ENCODE data around the gene ORMDL3.
"Not testable (repeated sequence)": the region's sequence is repeated elsewhere in the genome, so short reads cannot be mapped to it uniquely, and the experiment has no call there.

Gene ORMDL3

DNA sequence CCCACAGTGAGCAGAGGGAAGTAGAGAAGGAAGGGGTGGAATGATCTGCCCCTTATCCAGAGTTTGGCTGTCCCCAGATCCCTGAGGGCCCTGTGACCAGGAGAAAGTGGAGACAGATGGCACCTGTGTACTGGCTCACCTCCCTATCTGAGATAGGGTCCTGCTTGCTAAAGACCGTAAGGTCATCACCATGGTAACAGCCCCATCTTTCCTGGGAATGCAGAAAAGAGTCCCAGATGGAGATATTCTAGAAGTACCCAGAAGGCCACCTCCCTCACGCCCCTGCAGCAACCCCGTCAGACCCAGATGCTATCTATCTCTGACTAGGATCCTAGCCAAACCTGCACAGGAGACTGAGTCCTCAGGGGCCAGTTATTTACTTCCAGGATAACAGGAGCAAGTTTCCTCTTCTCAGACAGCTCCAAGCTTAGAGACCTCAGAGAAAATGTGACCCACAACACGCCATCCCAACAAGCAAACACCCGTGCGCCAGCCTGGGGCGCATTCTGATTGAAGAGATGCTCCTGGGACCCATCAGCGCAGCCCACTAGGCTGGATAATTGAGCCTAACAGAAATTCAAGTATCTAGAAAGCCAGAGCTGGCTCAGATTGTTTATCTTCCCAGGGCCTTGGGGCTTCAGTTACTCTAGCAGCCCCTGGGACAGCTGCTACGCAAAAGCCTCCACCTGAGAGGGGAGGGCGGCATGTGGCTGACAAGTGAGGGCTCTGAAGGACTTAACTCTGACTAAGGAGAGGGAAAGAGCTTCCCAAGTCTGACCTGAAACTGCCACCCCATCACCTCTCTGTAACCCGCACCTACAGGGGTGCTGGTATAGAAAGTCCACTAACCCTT lies 1.9 kb downstream of the ORMDL3 start:
- no peak for DNase-seq

DNA sequence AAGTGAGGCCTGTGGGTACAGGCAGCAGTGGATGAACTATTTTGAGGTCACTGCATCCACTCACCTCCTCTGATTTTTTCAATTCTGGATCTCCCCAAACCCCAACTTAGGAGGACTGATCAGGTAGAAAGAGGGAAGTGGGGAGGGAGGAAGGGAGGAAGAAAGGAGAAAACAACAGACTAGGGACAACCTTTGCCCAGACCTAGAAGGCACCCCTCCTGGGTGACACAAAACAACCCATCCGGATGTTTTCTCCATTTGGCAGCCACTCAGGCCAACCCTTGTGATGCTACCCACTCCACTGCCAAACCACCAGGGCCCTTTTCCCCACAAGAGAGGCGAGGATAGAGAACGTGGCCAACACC lies 2.7 kb downstream of the ORMDL3 start:
- DNase-seq: no peak

DNA sequence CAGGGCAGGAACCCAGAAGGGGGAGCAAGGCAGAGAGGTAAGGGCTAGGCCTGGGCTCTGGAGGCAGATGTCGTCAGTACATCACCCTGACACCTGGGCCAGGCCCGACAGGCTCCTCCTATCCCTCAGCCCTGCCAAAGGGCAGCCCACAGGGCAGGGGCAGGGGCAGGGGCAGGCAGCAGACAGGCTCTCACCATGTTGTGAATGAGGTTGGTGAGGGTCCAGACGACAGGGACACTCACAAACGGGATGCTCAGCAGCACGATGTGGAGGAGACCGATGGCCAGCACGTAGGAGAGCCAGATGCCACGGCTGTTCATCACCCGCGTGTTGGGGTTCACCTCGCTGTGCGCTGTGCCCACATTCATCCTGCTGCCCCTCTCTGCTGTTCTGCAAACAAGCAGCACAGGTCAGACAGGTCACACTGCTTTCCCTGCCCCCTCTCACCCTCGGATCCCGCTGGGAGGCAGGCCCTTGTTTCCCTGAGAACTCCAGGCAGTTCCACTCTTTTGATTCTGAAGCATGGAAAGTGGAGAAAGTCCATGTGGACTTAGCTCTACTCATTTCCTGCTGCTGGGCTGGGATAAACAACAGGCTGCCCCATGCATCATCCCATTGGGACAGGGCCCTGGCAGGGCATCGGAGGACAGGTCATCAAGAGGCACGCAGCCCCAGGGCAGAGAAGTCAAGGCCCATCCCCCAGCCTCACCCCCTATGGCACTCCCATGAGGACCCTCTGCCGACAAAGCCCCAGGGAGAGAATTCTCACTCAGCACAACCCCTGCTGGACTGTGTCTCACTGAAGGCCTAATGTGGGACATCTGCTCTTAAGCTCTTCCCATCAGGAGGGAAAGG lies 3.3 kb downstream of the ORMDL3 start:
- no peak for DNase-seq

DNA sequence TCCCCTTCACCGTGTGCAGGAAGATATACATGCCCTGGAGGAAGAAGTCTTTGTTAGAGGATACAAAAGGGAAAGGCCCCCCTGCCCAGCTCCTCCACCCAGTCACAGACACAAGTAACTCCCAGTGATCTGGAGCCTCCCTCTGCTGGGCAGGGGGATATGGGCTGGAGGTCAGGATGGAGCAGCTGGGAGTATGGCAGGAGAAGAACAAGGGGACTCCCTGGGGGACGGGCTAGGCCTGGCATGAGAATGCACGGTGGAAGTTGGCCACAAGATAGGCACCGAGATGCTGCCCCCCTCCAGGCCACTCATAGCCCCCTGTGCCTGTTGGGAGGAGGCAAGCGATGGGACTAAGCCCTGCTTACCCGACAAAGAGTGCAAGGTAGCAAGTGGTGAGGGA lies 4.2 kb downstream of the ORMDL3 start:
- no peak for DNase-seq

DNA sequence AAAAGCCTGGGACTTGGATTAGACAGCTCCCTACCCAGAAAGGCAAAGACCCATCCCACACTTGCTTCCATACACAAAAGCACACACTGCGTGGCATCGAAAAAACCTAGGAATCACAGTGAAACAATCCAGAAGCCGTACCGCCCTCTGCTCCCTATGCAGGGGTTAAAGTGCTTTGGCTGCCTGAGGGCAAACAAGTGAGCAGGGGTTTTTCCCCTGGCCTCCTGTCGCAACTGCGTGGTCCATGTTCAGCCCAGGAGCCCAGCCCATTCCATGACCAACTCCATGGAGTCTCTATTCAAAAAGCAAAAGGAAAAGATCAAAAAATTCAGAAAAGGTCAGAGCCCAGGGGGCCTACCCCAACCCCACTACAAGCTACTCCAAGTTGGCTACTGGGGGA lies 5.4 kb downstream of the ORMDL3 start:
- no peak for DNase-seq

DNA sequence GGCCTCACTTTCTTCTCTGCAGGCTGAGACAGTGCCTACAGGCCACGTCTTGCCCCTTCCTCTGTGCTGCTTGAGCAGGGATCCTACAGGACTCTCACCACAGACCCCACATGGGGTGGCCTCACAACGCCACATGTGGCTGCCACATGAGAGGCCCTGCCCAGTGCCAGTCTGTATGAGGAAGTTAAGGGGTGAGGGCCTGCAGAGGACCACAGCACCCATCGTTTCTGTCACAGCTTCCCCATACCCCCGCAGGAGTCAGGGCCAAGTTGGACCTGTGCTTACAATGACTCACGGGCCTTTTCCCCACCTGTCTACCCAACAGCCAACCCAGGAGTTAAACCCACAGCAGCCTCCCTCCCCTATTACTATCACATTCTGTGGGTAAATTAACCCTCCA lies 6.1 kb downstream of the ORMDL3 start:
- no peak for DNase-seq

DNA sequence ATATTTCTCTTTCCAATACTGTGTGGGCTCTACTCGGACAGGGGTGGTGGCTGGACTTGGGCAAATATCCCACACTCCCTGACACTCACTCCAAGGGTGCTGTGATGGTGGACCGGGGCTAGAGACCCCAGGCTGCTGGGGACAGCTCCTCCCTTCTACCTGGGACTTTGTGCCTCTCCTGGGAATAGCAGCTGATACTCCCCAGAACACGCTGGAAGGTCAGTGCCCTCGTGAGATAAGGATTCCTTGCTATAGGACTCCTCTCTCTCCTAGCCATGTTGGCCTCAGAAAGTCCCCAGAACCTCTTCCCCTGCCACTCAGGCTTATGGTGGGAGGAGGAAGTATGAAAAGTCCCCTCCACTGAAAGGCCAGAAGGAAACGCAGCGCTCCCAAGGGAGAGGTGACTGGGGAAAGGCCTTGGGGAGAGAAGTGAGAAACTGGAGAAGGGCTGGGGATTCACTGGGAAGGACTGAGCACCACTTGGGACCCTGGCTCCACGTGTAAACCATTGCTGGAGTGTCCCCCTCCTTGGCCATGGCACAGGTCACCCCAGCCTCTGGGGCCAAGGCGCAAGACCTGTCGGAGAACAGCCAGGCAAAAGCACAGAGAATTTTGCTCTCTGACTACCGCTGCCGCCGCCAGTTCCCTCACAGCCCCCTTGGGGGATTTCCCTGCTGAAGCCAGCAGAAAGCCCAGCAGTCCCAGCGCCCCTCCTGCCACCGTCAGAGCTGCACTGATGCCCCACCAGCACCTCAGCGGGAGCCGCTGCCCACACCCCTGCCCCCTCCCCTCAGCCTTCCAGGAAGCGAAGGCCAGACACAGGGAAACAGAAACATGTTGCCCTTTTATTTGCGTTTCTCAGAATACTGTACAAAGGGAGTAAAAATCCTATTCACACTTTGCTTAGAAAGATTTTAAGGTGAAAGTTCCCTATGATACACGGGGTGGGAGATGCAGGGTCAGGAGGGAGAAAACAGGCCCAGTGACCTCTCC lies 6.9 kb downstream of the ORMDL3 start:
- DNase-seq: no peak

DNA sequence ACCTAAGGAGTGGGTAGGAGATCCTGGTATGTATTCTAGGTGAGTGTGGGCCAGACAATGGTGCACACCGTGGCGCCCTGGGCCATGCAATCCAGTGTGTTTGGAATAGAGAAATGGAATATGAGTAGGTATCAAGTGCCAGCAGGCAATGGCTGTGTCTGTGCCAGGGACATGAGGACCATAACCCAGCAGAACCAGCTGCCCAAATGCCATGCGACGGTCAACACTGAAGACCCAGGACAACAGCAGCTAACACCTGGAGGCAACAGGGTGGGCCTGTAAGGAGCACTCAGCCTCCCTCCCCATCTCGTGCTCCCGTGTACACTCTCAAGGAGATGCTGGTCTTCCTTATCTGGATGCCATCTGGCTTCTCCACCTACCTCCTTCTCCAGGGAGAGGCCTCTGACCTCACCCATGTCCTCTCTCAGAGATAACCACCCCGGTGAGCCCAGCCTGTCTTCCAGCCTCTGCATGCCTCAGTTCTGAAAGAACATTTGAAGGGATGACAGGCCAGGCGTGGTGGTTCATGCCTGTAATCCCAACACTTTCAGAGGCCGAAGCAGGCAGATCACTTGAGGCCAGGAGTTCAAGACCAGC lies 8.2 kb downstream of the ORMDL3 start:
- DNase-seq: no peak

DNA sequence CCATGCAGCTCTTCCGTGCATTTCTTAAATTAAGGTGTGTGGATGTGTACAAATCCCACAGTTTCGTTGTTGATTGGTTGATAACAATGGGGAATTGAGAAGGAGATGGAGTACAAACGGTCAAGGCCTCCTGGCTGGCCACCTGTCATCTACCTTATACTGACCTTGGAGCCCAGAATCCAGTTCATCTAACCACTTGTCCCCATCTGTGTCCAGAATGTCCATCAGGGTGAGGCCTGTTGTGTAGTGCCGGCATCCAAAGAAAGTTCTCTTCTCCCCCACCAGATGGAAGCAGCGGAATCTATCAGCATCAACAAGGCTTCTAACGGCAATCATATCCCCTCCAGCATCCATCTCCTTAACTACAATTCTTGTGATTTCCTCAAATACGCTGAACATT lies 10.5 kb downstream of the ORMDL3 start:
- no peak for DNase-seq

DNA sequence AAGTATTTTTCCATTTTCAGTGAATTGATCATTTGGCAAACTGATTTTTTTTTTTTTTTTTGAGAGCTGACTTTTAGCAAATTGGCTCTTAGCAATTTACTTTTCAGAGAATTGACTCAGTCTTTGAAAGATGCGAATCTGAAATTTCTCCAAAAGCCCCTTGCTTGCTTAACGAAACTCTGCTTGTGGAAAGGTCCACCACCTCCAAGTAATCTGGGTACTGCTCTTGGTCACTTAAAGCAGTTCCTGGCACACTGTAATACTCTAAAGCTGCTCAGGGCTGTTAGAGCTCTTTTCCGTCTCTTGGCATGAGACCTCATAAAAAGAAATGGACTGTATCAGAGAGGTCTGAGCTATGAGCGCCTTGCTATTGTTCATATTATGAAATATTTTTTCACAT lies 11.8 kb downstream of the ORMDL3 start:
- DNase-seq: no peak

DNA sequence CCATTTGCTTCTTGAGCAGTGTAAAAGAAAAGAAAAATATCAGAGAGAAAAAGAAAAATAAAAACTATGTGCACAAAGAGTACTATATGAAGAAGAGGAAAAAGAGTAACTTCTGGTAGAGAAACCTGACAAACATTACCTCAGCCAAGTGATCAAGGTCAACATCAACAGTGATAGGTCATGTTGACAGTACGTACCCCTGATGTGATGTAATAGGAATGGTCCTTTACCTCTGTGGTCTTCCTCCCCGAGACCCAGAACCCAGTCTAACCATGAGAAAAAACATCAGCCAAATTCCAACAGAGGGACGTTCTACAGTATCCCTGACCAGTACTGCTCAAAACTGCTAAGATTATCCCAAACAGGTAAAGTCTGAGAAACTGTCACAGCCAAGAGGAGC lies 13.4 kb downstream of the ORMDL3 start:
- DNase-seq: no peak

DNA sequence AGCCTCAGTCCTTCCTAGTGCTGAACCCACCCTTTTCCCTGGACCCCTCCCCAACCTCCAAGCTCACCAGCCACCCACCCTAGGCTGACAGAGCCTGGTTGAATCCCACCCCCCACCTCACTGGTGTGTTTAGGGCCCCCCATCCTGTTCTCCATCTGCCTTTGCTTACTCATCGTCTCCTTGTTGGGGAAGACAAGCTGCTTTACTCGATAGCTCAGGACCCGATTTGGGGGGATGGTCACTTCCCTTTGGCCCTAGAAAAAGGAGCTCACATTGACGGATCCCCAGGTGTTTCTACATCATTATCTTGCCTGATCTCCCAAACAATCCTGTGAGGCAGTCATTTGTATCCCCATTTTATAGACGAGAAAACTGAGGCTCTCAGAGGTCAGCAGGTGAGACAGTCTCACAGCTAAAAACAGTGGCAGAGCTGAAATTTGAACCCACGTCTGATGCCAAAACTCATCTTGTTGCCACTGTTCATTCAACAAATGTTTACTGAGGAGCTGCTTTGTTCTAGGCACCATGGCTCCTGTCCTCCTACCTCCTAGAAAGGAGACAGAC lies 18.5 kb downstream of the ORMDL3 start:
- no peak for DNase-seq

DNA sequence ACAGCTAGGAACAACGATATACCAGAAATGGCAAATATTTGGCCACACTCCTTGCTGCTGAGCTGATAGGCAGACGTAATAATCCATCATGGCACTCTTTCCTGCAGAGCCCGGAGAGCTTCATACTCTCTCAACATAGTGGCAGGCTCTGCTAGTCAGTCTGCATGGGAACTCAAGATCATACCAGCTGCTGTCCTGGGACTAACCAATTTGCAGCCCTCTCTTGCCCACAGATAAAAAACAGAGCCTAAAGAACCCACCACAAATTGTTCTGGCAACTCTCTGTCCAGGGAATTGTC lies 22.5 kb downstream of the ORMDL3 start:
- DNase-seq: no peak

DNA sequence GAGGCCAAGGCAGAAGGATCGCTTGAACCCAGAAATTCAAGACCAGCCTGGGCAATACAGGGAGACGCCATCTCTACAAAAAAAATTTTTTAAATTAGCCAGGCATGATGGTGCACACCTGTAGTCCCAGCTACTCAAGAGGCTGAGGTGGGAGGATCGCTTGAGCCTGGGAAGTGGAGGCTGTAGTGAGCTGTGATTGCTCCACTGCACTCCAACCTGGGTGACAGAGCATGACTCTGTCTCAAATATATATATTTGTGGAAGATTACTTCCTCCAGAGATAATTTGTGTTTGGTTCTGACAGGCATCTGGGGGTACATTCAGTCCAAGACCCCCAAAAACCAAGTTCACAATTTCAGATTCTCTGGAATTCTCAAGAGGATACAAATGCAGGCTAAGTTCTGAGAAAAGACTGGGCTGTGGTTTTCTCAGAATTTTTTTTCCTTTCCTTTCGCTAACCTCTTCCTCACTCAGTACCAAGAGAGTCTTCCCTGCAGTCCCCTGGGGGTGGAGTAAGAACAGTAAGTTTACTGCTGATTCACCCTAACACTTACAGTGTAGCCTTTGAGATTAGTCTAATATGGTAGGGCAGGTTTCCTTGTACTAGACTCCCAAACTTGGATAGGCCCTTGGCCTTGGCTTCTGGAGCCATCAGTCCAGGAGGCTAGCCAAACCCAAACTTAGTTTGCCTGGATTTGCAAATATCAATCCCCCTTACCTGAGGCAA lies 24.1 kb downstream of the ORMDL3 start:
- DNase-seq: no peak

DNA sequence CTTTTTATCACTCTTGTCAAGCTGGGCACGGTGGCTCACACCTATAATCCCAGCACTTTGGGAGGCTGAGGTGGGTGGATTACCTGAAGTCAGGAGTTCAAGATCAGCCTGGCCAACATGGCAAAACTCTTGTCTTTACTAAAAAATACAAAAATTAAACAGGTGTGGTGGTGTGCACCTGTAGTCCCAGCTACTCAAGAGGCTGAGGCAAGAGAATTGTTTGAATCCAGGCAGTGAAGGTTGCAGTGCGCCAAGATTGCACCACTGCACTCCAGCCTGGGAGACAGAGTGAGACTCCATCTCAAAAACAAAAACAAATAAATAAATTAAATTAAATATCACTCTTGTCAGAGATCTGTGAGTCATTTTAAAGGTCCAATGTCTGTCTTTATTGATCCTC lies 25.4 kb downstream of the ORMDL3 start:
- DNase-seq: not testable (repeated sequence)

DNA sequence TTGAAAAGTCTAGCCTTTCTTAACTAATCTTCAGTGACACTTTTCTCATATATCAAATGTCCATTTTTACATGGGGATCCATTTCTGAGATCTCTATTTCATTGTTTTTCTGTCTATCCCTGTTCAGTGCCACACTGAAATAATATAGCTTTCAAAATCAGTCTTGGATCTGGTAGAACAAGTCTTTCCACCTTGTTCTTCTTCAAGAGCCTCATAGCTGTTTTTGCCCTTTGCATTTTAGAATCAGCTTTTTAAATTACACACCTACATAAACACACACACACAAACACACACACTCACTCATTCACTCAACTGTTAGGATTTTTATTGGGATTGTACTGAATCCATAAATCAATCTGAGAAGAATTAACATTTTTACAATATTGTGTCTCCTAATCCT lies 28.2 kb downstream of the ORMDL3 start:
- DNase-seq: no peak

DNA sequence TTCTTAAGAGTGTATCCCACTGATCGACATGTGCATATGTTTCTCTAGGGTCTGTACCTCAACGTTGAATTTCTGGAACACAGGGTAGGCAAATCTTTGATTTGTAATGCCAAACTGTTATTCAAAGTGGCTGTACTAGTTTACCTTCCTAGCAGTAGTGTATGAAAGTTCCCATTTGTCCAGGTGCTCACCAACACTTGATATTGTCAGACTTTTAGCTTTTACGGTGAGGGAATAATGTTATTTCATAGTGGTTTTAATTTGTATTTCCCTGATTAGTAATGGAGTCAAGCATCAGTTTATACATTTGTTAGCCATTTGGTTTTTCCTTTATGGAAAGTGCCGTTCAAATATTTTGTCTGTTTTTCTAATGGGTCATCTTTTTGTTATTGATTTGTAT lies 29.3 kb downstream of the ORMDL3 start:
- DNase-seq: no peak

DNA sequence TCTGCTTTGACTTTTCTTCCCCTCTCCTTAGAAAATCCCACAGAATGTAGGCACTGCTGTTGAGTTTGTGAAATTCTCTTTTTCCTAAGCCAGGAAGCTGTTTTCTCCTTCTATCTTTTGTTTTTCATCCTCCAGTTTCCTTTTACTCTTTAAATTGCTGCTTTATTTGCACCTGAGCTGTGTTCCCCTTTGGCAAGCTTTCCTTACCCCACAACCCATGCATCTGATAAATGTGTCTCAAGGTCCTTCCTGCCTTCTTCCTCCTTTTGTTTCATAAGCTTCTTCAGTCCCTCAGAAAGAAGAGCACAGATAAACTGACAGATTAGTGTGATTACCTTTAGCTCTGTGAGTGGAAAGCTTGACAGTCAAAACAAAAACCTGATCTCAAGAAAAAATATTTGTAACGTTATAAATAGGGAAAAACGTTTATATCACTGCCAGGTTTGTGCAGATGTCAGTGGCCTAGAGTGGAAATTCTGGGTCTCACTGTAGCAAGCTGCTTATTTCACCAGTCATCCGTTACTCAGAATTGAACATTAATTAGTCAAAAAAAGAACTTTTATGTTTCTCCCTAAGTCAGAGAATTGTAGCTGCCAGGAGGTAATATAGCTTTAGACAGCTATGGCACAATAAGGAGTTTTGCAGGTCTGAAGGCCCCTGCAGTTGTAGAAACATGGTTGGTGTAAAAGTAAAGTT lies 32.6 kb downstream of the ORMDL3 start:
- no peak for DNase-seq

DNA sequence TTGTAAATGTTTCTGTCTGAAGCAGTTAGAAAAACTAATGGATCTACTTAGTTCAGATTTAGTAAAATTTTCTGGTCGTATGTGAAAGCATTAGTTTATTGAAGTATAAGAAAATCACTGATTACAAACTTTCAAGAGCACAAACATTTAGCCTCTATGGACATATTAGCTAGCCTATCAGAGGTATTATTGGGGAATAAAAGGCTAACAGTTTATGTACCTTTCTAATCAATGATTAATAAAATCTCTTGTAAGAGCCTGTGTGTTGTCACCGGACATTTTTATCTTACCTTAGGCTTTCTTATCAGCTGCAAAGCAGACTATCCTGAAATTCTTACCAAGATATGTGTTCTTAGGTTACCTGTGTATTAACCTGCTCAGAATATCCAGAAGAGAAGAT lies 38.2 kb downstream of the ORMDL3 start:
- no peak for DNase-seq

DNA sequence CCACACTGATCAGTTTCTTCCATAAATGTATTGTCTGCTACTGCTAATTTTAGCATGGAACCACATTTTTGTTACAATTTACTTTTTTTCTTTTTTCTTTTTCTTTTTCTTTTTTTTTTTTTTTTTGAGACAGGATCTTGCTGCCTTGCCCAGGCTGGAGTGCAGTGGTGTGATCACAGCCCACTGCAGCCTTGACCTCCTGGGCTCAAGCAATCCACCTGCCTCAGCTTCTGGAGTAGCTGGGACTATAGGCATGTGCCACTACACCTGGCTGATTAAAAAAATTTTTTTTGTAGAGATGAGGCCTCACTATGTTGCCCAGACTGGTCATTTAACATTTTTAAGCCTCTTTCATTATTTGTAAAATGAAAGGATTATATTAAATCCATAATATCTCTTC lies 40.3 kb downstream of the ORMDL3 start:
- no peak for DNase-seq

DNA sequence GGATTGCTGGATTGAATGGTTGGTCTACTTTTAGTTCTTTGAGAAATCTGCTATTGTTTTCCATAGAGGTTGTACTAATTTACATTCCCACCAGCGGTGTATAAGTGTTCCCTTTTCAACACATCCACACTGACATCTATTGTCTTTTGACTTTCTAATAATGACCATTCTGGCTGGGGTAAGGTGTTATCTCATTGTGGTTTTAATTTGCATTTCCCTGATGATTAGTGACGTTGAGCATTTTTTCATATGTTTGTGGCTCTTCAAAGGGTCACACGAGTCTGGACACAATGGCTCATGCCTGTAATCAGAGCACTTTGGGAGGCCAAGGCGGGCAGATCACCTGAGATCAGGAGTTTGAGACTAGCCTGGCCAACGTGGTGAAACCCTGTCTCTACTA lies 41.3 kb downstream of the ORMDL3 start:
- DNase-seq: not testable (repeated sequence)
